Muscle of leg (tissue), 11 donors: ENCODE data around the gene B3GLCT. TPM values are rescaled to one million over a fixed set of nuclear protein-coding genes. Genes with fewer than 3 reads are reported as not detected.

ENCODE experiments used
- DNase-seq: peaks from one replicate; pipeline ENCODE4 v3.0.0; 2013
- H3K27ac ChIP-seq: one replicate; pipeline ENCODE4 v1.5.1; 2013; ENCODE audit warnings: mild to moderate bottlenecking, low read length, control low read depth
- H3K27me3 ChIP-seq: one replicate; pipeline ENCODE4 v1.6.1; 2013; ENCODE audit warnings: low read length; ENCODE audit not compliant: control insufficient read depth, insufficient read depth
- H3K36me3 ChIP-seq: one replicate; pipeline ENCODE4 v1.6.1; 2013; ENCODE audit warnings: low read length; ENCODE audit not compliant: control insufficient read depth, insufficient read depth
- H3K4me1 ChIP-seq: one replicate; pipeline ENCODE4 v1.6.1; 2013; ENCODE audit warnings: low read length; ENCODE audit not compliant: control insufficient read depth, insufficient read depth
- H3K4me3 ChIP-seq: one replicate; pipeline ENCODE4 v1.5.1; 2013; ENCODE audit warnings: low read length, control low read depth
- H3K9me3 ChIP-seq: replicated peaks from 2 replicates; pipeline ENCODE4 v1.6.1; 2013; ENCODE audit warnings: low read depth, low read length; ENCODE audit not compliant: control insufficient read depth
- WGBS: methylation state at CpG from one replicate; pipeline ENCODE4 v1.1.5; 2013; ENCODE audit warnings: missing lambda C conversion rate; ENCODE audit not compliant: insufficient coverage; 5-methylcytosine and 5-hydroxymethylcytosine counted together
- polyA plus RNA-seq, 8 donors: library from polyadenylated mRNA; unstranded; fragments of 120-200 nt; gene quantifications; one replicate each; pipeline versions ENCODE4 v1.2.1 to v1.2.3, GENCODE V29; 2013; ENCODE audit warnings: inconsistent platforms in 1 of 8, low replicate concordance in 1 of 8; ENCODE audit not compliant: insufficient read length in 8 of 8, insufficient read depth in 1 of 8
- total RNA-seq: library from RNA; stranded (reverse); fragments of 120-200 nt; gene quantifications from one replicate; pipeline ENCODE4 v1.2.4, GENCODE V29; 2013

Gene B3GLCT
- total and polyA plus RNA-seq, 9 donors: 18.3 to 40.2 (median 21.8) TPM

GRCh38 chr13:31200637-31200971, 829 bp downstream of the B3GLCT start:
- Histone ChIP-seq H3K4me1 (peaks cover 21% of the 10 kb centered on the region), H3K27me3 (no peaks in the 10 kb centered on the region), H3K9me3 (no peaks in the 10 kb centered on the region), H3K27ac (peak overlapping the region; percentile 85), H3K4me3 (peak overlapping the region; percentile 59), H3K36me3 (no peaks in the 10 kb centered on the region)
- WGBS: 0% methylated on average over 30 of the region's 34 CpGs
- no peak for DNase-seq

DNA sequence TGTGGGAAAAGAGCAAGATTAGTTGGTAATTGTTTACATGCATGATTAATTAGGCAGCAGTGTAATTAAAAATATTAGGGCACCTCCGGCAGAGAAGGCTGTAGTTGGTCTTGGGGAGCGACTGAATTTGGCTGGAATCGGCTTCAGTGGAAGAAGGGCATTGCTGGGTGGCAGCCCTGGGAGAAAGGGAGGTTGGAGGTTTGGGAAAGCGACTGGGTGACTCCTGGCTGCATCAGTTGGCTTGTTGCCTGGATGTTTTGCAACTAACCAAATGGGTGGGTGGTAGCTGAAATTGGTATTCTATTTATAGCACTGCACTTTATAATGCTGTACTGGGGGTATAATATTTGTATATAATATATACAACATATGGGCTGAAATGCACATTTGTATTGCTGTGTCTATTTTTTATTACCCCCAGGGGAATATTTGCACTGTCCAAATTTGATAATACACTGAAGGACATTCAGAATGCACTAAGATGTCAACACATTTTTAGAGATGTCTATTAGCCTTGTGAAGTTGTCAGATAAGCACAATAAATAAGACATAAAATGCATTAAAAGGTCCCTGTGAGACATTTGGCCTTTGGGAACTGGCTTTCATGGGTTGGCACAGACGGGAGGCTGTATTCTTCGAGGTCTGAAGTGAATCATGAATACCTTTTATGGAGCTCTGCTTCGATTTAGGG, 1.7 kb downstream of the B3GLCT start:
- H3K27ac ChIP-seq: peak overlapping the region; percentile 85

DNA sequence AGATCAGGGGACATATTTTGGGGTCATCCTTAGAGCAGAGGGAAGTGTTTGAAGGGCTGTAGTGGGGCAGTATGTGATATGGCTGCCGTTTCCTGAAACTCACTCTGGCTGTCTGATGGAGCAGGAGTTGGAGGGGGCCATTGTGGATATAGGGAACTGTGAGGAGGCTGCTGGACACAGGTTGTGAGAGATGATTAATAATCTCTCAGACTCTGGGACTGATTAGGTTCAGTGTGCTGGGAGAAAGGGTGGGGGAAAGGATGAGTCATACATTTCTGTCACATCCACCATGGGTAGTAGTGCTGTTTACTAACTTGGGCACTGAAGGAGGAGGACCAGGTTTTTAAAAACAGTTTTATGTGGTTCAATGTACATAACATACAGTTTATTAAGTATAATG, 4.8 kb downstream of the B3GLCT start:
- no peak overlapping the region for H3K4me3 ChIP-seq
- no peaks in the 10 kb centered on the region for H3K36me3 ChIP-seq
- no peaks in the 10 kb centered on the region for H3K9me3 ChIP-seq
- 80% methylated on average over 1 of the region's 1 CpG for WGBS
- H3K27me3 ChIP-seq: no peaks in the 10 kb centered on the region
- no peak overlapping the region for H3K27ac ChIP-seq
- DNase-seq: no peak
- H3K4me1 ChIP-seq: peaks cover 52% of the 10 kb centered on the region

More for the DNA sequence above, 1.7 kb downstream of the B3GLCT start:
- DNase-seq: no peak
- Histone ChIP-seq H3K9me3 (no peaks in the 10 kb centered on the region), H3K36me3 (no peaks in the 10 kb centered on the region), H3K4me1 (peaks cover 25% of the 10 kb centered on the region), H3K27me3 (no peaks in the 10 kb centered on the region), H3K4me3 (peak overlapping the region; percentile 59)
- 53% methylated on average over 5 of the region's 7 CpGs for WGBS

GRCh38 chr13:31207661-31208552, 8.1 kb downstream of the B3GLCT start:
- Histone ChIP-seq H3K4me3 (no peak overlapping the region), H3K9me3 (no peaks in the 10 kb centered on the region), H3K36me3 (no peaks in the 10 kb centered on the region), H3K4me1 (peaks cover 55% of the 10 kb centered on the region), H3K27ac (peak overlapping the region; percentile 92), H3K27me3 (no peaks in the 10 kb centered on the region)
- 16% methylated on average over 10 of the region's 15 CpGs for WGBS
- peak; percentile 93 for DNase-seq

GRCh38 chr13:31208559-31209122, 8.9 kb downstream of the B3GLCT start:
- H3K9me3 ChIP-seq: no peaks in the 10 kb centered on the region
- WGBS: 46% methylated on average over 8 of the region's 12 CpGs
- peak overlapping the region; percentile 4 for H3K4me3 ChIP-seq
- H3K27ac ChIP-seq: peak overlapping the region; percentile 92
- DNase-seq: no peak
- peaks cover 53% of the 10 kb centered on the region for H3K4me1 ChIP-seq
- H3K27me3 ChIP-seq: no peaks in the 10 kb centered on the region
- no peaks in the 10 kb centered on the region for H3K36me3 ChIP-seq

DNA sequence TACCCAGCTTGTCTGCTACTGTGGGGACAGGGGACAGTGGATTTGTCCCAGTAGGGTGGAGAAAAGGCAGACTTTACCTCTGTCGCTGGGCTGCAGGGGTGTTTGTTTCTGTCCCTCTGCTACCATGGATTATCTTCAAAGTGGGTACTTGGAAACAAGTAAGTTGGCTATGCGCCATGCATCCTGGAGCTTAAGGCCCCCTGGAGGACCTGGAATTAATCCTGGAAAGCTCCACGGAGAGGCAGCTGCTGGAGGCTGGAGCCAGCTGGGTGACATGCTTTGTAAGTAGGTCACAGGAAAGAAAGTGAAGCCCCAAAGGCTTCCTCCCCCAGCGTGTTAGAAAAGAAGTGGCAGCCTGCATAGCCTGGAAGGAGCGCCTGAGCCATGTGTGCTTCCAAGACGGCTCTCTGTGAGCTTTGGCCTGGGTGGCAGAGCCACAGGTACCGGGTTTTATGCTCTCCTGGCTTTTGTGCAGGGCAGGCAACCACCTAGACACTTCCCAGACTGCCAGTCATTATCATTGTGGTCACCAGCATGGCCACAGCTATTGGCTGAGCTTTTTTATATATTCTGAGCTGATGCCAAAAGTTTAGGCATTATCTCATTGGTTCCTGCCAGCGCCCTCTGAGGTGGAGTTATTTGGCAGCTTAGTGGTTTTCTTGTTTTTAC, 9.5 kb downstream of the B3GLCT start:
- Histone ChIP-seq H3K4me3 (peak overlapping the region; percentile 4), H3K27ac (peak overlapping the region; percentile 92), H3K27me3 (no peaks in the 10 kb centered on the region), H3K4me1 (peaks cover 57% of the 10 kb centered on the region), H3K36me3 (no peaks in the 10 kb centered on the region), H3K9me3 (no peaks in the 10 kb centered on the region)
- DNase-seq: peak; percentile 92
- 8% methylated on average over 6 of the region's 8 CpGs for WGBS

DNA sequence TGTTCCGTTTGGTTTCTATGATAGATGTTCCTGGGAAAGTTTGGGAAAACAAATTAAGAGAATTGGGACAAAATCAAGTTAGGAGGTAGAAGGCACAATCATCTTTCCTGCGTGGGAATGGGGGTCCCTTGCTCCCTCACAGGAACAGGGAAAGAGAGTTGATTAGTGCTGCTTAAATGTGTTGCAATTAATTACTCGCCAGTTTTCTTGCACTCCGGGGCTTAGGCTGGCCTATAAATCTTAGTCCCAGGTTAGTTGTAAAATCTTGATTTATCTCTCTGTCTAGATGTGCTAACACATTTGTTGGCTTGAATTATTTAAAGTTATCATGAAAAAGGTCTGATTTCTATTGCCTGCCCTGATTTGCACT, 10.1 kb downstream of the B3GLCT start:
- DNase-seq: peak; percentile 84
- no peak overlapping the region for H3K4me3 ChIP-seq
- no peaks in the 10 kb centered on the region for H3K27me3 ChIP-seq
- WGBS: 29% methylated on average over 1 of the region's 4 CpGs
- peaks cover 55% of the 10 kb centered on the region for H3K4me1 ChIP-seq
- H3K36me3 ChIP-seq: no peaks in the 10 kb centered on the region
- no peaks in the 10 kb centered on the region for H3K9me3 ChIP-seq
- peak overlapping the region; percentile 92 for H3K27ac ChIP-seq

DNA sequence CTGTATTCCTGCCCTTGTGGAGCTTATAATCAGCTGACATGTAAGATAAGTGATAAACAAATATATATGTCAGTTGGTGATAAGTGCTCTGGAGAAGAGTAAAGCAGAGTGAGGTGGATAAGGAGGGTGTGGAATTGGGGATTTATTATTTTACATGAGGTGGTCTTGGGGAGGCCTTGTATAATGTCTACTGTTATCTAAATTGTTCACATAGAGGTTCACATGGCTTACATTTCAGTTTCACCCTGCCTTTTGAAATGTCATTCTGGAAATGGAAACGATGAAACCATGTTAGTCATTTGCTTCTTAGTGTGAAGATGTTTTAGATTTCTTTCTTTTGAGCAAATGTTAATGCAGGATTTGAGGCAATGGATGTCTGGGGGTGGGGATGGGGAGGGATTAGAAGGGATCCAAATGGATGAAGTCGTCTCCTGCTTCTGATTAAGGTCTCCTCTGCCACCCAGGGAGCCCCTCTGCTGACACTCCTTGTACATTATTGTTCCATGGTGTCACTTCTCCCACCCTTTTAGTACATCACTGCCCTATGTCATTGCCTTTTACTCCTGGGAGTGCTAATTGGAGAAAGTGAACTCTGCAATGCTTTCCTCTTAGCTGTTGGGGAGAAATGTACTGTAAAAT, 14.0 kb downstream of the B3GLCT start:
- 0% methylated on average over 1 of the region's 2 CpGs for WGBS
- H3K4me3 ChIP-seq: no peak overlapping the region
- H3K9me3 ChIP-seq: no peaks in the 10 kb centered on the region
- H3K36me3 ChIP-seq: no peaks in the 10 kb centered on the region
- DNase-seq: no peak
- no peaks in the 10 kb centered on the region for H3K27me3 ChIP-seq
- H3K4me1 ChIP-seq: peaks cover 27% of the 10 kb centered on the region
- no peak overlapping the region for H3K27ac ChIP-seq

DNA sequence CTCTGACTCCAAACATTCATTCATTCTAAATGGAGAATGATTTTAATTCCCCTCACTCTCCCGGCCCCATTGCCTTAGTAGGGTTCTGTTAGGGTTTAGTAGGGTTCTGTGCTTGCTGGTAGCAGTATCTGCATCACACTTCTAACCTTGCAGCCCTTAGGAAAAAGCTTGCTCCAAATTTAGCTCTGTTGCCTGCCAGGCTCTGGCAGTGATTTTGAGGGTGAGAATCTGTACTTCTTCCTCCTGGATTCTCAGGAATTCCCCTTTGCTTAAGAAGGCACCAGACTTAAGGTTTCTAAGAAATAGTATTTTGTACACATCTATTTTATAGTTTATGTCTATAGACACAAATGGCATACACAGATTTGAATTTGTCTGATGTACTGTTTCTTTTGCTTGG, 14.7 kb downstream of the B3GLCT start:
- Histone ChIP-seq H3K4me3 (no peak overlapping the region), H3K27me3 (no peaks in the 10 kb centered on the region), H3K36me3 (no peaks in the 10 kb centered on the region), H3K4me1 (peaks cover 20% of the 10 kb centered on the region), H3K9me3 (no peaks in the 10 kb centered on the region), H3K27ac (no peak overlapping the region)
- no peak for DNase-seq
- no CpG with 5 or more reads among the region's 1 CpG for WGBS
